HG03558 (cell line): Measurements from ENCODE around the gene CD151.

Source experiments
- ATAC-seq: cut with Tn5 transposase; IDR thresholded peaks from one replicate; pipeline ENCODE4 v1.9.1; 2021; ENCODE audit warnings: moderate number of reproducible peaks; ENCODE audit not compliant: unreplicated experiment; ENCODE audit errors: extremely low read depth

The CD151 gene

GRCh38 chr11:868394-868793, 35.6 kb downstream of the CD151 start:
- ATAC-seq = no peak

- ATAC-seq = no peak
Observed at GRCh38 chr11:868802-869201, 36.0 kb downstream of the CD151 start.

GRCh38 chr11:869399-870126, 36.8 kb downstream of the CD151 start:
- ATAC-seq = no peak

GRCh38 chr11:870127-870413, 37.3 kb downstream of the CD151 start:
- no peak for ATAC-seq

- no peak for ATAC-seq
Observed at GRCh38 chr11:870418-870817, 37.7 kb downstream of the CD151 start.

GRCh38 chr11:871472-871871, 38.7 kb downstream of the CD151 start:
- no peak for ATAC-seq

GRCh38 chr11:872799-873198, 40.0 kb downstream of the CD151 start:
- ATAC-seq = no peak

GRCh38 chr11:873706-874105, 41.0 kb downstream of the CD151 start:
- no peak for ATAC-seq

GRCh38 chr11:875203-875602, 42.5 kb downstream of the CD151 start:
- no peak for ATAC-seq

GRCh38 chr11:875769-876301, 43.1 kb downstream of the CD151 start:
- no peak for ATAC-seq

GRCh38 chr11:876545-876944, 43.8 kb downstream of the CD151 start:
- ATAC-seq = no peak

- ATAC-seq = no peak
Observed at GRCh38 chr11:877565-877964, 44.8 kb downstream of the CD151 start.

- ATAC-seq = no peak
Observed at GRCh38 chr11:880447-880846, 47.7 kb downstream of the CD151 start.

- no peak for ATAC-seq
Observed at GRCh38 chr11:882596-882995, 49.8 kb downstream of the CD151 start.

- ATAC-seq = no peak
Observed at GRCh38 chr11:883527-883926, 50.8 kb downstream of the CD151 start.

- no peak for ATAC-seq
Observed at GRCh38 chr11:884578-885070, 51.9 kb downstream of the CD151 start.

GRCh38 chr11:886568-886967, 53.8 kb downstream of the CD151 start:
- ATAC-seq = no peak

- ATAC-seq = no peak
Observed at GRCh38 chr11:887589-887988, 54.8 kb downstream of the CD151 start.
